Activated naive CD4-positive, alpha-beta T cell treated with anti-CD3 and anti-CD28 coated beads, Interleukin-2, amount 50 U/mL, for 16 hours (primary cell): Measurements from ENCODE around the gene FSD2.
"Not testable (repeated sequence)": the region's sequence is repeated elsewhere in the genome, so short reads cannot be mapped to it uniquely, and the experiment has no call there.

Experiments
- DNase-seq: peaks from one replicate; pipeline ENCODE4 v3.0.0-alpha.2; 2020

Gene FSD2

GRCh38 chr15:82790321-82790720, 15.5 kb downstream of the FSD2 start:
- DNase-seq, result no peak

- no peak for DNase-seq
These were observed 16.4 kb downstream of the FSD2 start for GRCh38 chr15:82789491-82789890.

DNA sequence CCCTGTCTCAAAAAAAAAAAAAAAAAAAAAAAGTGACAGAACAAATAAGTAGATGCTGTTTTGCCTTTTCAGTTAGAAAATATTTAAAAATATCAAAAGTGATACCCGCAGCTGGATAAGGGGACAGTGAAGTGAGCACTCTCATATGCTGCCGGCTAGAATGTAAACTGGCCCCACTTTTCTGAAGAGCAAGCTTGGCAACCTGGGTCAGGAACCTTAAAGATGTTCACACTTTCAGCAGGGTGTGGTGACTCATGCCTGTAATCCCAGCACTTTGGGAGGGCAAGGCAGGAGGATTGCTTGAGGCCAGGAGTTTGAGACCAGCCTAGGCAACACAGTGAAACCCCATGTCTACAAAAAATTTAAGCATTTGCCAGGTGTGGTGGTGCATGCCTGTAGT, 17.4 kb downstream of the FSD2 start:
- no peak for DNase-seq

DNA sequence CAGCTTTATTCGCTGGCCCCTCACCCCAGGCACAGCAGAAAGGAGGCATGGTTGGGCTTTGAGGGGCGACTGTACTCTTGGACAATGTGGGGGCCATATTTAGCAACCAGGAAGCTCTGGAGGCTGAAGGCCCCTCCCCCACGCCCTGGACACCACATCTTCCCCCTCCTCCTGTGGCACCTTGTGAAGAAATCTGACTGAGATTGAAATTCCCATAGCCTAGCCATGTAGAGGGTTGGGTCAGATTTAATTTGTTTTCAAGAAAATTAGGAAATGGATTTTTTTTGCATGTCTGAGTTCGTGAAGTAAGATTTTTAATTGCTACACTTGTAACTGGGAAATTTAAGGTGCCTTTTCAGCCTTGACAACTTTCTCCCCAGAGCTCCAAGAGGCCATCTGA, 24.5 kb downstream of the FSD2 start:
- DNase-seq, result no peak

- no peak for DNase-seq
These were observed 27.1 kb downstream of the FSD2 start for GRCh38 chr15:82778755-82779154.

DNA sequence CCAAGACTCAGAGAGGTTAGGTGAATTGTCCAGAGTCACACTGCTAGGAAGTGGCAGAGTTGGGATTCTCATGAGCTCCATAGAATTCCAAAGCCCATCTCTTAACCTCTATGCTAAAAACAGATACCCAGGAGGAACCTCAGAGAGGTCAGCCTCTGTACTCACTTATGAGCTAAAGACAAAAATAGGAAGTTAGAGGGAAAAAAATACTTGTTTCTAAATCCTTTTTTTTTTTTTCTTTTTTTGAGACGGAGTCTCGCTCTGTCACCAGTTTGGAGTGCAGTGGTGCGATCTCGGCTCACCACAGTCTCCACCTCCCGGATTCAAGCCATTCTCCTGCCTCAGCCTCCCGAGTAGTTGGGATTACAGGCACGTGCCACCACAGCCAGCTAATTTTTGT, 31.4 kb downstream of the FSD2 start:
- DNase-seq, result no peak

GRCh38 chr15:82771789-82772607, 33.9 kb downstream of the FSD2 start:
- no peak for DNase-seq

- no peak for DNase-seq
These were observed 37.3 kb downstream of the FSD2 start for GRCh38 chr15:82768414-82769054.

GRCh38 chr15:82767163-82767829, 38.6 kb downstream of the FSD2 start:
- no peak for DNase-seq

- not testable (repeated sequence) for DNase-seq
These were observed 39.7 kb downstream of the FSD2 start for GRCh38 chr15:82766201-82766600.

GRCh38 chr15:82764740-82765139, 41.1 kb downstream of the FSD2 start:
- DNase-seq, result no peak

DNA sequence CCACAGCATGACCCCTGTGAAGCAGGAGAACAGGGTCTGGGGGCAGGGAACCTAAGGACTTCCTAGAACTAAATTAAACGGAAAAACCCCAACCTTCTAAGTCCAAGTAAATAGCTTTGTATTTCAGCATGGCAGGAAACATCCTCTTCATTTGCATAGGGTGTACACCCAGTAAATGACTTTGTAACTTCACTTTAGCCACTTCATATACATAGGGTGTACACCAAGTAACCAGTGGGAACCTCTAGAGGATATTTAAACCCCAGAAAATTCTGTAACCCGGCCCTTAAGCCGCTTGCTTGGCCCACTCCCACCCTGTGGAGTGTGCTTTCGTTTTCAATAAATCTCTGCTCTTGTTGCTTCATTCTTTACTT, 41.8 kb downstream of the FSD2 start:
- no peak for DNase-seq

- no peak for DNase-seq
These were observed 42.3 kb downstream of the FSD2 start for GRCh38 chr15:82763361-82764116.

- no peak for DNase-seq
These were observed 54.6 kb downstream of the FSD2 start for GRCh38 chr15:82751308-82751707.

GRCh38 chr15:82750831-82751180, 55.1 kb downstream of the FSD2 start:
- DNase-seq, result peak; percentile 22

DNA sequence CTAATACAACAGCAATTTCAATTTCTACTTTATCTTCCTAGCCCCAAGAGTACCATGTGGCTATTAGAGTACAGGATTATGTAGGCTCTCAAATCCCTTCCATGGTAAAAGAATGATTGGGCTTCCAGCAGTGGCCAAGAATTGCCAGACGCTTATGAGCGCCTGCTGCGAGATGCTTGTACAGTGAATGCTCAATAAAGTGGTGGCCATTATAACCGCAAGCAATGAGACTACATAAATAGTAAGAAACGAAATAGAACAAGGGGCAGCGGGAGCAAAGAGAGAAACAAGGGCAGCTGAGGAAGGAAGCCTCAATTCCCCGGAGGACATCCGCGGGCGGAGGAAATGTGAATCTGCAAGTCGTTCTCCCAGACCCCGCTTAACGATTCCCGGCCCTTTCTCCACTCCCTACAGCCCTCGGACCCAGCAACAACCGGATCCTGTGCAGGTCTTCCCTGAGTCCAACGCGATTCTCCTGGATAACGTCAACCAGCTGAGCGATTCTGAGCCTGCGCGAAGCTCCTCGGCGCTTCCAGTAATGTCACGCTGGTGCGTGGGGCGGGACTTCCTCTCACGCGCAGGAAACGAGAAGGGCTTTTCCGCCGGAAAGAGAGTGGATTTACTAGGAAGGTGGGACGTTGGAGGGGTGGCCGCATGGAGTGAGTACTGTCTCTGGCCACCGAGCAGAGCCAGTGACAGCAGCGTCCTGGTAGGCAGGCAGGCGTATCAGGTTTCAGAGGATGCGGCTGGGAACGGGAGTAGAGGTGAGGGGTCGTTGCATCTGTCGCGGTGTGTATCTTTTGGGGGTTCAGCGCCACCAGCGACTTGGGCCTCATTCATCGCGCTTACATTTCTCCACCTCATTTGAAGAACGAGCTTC, 55.7 kb downstream of the FSD2 start:
- DNase-seq, result peak; percentile 86

DNA sequence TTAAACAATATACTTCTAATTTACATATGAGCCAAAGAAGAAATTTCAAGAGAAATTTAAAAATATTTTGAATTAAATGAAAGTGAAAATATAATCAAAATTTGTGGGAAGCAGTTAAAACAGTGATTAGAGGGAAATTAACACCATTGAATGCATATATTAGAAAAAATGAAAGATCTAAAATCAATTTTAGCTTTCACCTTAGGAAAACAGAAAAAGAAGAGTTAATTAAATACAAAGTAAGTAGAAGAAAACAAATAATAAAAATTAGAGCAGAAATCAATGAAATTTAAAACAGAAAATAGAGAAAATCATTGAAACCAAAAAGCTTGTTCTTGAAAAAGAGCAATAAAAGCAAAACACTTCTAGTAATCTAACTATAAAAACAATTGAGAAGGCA, 57.6 kb downstream of the FSD2 start:
- no peak for DNase-seq

- no peak for DNase-seq
These were observed 62.1 kb downstream of the FSD2 start for GRCh38 chr15:82743810-82744209.

DNA sequence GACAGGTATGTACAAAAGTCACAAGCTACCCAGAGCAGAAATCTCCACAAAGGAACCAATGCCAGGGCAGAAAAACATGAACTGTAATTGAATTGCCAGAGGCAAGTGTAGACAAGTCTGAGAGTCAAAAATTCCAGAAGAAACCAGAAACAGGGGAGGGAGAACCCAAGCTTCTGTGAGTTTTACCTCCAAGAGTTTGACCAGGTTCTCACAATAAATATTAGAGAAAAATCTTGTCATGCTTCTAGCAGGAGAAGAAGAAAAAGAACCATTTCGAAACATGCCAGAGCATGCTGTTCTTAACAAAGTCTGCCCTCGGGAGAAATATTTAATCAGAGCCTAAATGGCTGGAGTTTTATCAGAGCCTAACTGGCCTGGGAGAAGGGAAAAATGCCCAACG, 63.7 kb downstream of the FSD2 start:
- DNase-seq, result no peak

- no peak for DNase-seq
These were observed 66.8 kb downstream of the FSD2 start for GRCh38 chr15:82739086-82739485.

DNA sequence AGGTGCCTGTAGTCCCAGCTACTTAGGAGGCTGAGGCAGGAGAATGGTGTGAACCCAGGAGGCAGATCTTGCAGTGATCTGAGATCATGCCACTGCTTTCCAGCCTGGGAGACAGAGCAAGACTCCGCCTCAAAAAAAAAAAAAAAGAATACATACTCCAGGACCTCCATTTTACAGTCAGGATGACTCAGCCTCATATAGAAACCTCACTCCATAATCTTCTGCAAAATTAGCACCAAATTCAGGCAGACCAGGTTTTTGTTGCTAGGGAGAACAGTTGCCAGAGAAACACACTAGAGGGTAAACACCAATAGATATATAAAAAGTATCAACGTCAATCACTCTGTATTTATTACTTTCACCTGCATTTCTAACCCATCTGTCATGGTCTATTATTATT, 67.9 kb downstream of the FSD2 start:
- no peak for DNase-seq

- DNase-seq, result no peak
These were observed 74.3 kb downstream of the FSD2 start for GRCh38 chr15:82731527-82731926.
